HG03135 (cell line): ENCODE measurements around the gene CIRBP.
"Not testable (repeated sequence)": the region's sequence is repeated elsewhere in the genome, so short reads cannot be mapped to it uniquely, and the experiment has no call there.

ENCODE experiments used
- ATAC-seq: cut with Tn5 transposase; IDR thresholded peaks from one replicate; pipeline ENCODE4 v1.9.1; 2021; ENCODE audit warnings: mild to moderate bottlenecking, moderate library complexity; ENCODE audit not compliant: unreplicated experiment

CIRBP gene

GRCh38 chr19:1289686-1290025 lies 20.5 kb downstream of the CIRBP start:
- no peak for ATAC-seq

- no peak for ATAC-seq
Observed at GRCh38 chr19:1290196-1290702, 21.1 kb downstream of the CIRBP start.

GRCh38 chr19:1290703-1291651 lies 21.8 kb downstream of the CIRBP start:
- no peak for ATAC-seq

GRCh38 chr19:1291761-1292418 lies 22.8 kb downstream of the CIRBP start:
- ATAC-seq: no peak

- no peak for ATAC-seq
Observed at GRCh38 chr19:1292419-1293151, 23.5 kb downstream of the CIRBP start.

- ATAC-seq: no peak
Observed at GRCh38 chr19:1293782-1294604, 24.9 kb downstream of the CIRBP start.

GRCh38 chr19:1294688-1295087 lies 25.6 kb downstream of the CIRBP start:
- ATAC-seq: no peak

- ATAC-seq: no peak
Observed at GRCh38 chr19:1295169-1296012, 26.3 kb downstream of the CIRBP start.

- no peak for ATAC-seq
Observed at GRCh38 chr19:1296078-1296477, 26.9 kb downstream of the CIRBP start.

GRCh38 chr19:1296575-1297271 lies 27.6 kb downstream of the CIRBP start:
- no peak for ATAC-seq

- ATAC-seq: no peak
Observed at GRCh38 chr19:1298235-1298634, 29.1 kb downstream of the CIRBP start.

GRCh38 chr19:1299801-1300200 lies 30.7 kb downstream of the CIRBP start:
- ATAC-seq: no peak

- ATAC-seq: no peak
Observed at GRCh38 chr19:1300744-1301490, 31.8 kb downstream of the CIRBP start.

- ATAC-seq: no peak
Observed at GRCh38 chr19:1302533-1303239, 33.6 kb downstream of the CIRBP start.

GRCh38 chr19:1304197-1304924 lies 35.2 kb downstream of the CIRBP start:
- ATAC-seq: no peak

- not testable (repeated sequence) for ATAC-seq
Observed at GRCh38 chr19:1305354-1305753, 36.2 kb downstream of the CIRBP start.

- no peak for ATAC-seq
Observed at GRCh38 chr19:1307320-1307719, 38.2 kb downstream of the CIRBP start.
